Astrocyte (in vitro differentiated cells and primary cell): ENCODE data around the gene BIRC7. TPM values are rescaled to one million over a fixed set of nuclear protein-coding genes. Genes with fewer than 3 reads are reported as not detected.

Experiments
- DNase-seq: peaks from one replicate; pipeline ENCODE4 v3.0.0-alpha.2; 2010; ENCODE audit warnings: low read depth
- FAIRE-seq: peaks from 2 replicates; lab custom pipeline; 2011; peaks lifted over from hg19 to GRCh38; lab: Jason Lieb, UNC
- H2AFZ ChIP-seq: 2 replicates; pipeline ENCODE4 v1.6.0; 2012; ENCODE audit warnings: low read depth, low read length, inconsistent platforms
- H3K27ac ChIP-seq: 2 replicates; pipeline ENCODE4 v1.5.1; 2011; ENCODE audit warnings: low read depth, low read length, inconsistent platforms
- H3K27me3 ChIP-seq: 2 replicates; pipeline ENCODE4 v1.6.0; 2011; ENCODE audit warnings: low read length, inconsistent platforms; ENCODE audit not compliant: insufficient read depth
- H3K36me3 ChIP-seq: 2 replicates; pipeline ENCODE4 v1.5.1; 2011; ENCODE audit warnings: low read length, inconsistent platforms; ENCODE audit not compliant: insufficient read depth
- H3K4me1 ChIP-seq: 2 replicates; pipeline ENCODE4 v1.5.1; 2011; ENCODE audit warnings: low read length, inconsistent platforms; ENCODE audit not compliant: insufficient read depth
- H3K4me2 ChIP-seq: 2 replicates; pipeline ENCODE4 v1.6.0; 2012; ENCODE audit warnings: low read length, inconsistent platforms
- H3K4me3 ChIP-seq: 2 replicates; pipeline ENCODE4 v1.5.1; 2011; ENCODE audit warnings: low read depth, mild to moderate bottlenecking, low read length, inconsistent platforms; ENCODE audit not compliant: insufficient read depth
- H3K79me2 ChIP-seq: 2 replicates; pipeline ENCODE4 v1.6.0; 2012; ENCODE audit warnings: mild to moderate bottlenecking, low read length, inconsistent platforms; ENCODE audit not compliant: insufficient read depth
- H3K9ac ChIP-seq: 2 replicates; pipeline ENCODE4 v1.6.0; 2012; ENCODE audit warnings: mild to moderate bottlenecking, low read length, inconsistent platforms
- H3K9me3 ChIP-seq: 2 replicates; pipeline ENCODE4 v1.5.1; 2012; ENCODE audit warnings: low read depth, mild to moderate bottlenecking, low read length, inconsistent platforms; ENCODE audit not compliant: insufficient read depth
- H4K20me1 ChIP-seq: 2 replicates; pipeline ENCODE4 v1.6.0; 2012; ENCODE audit warnings: low read length, inconsistent platforms; ENCODE audit not compliant: insufficient read depth
- H3K27ac Mint-ChIP-seq: one replicate; pipeline ENCODE4 v1.8.0; 2021; ENCODE audit warnings: mild to moderate bottlenecking, mixed read lengths; ENCODE audit not compliant: unreplicated experiment
- H3K27me3 Mint-ChIP-seq: one replicate; pipeline ENCODE4 v1.8.0; 2021; ENCODE audit warnings: low read depth, mixed read lengths; ENCODE audit not compliant: unreplicated experiment
- H3K36me3 Mint-ChIP-seq: one replicate; pipeline ENCODE4 v1.8.0; 2021; ENCODE audit warnings: low read depth, mixed read lengths; ENCODE audit not compliant: unreplicated experiment
- H3K4me1 Mint-ChIP-seq: one replicate; pipeline ENCODE4 v1.8.0; 2021; ENCODE audit warnings: low read depth, mixed read lengths; ENCODE audit not compliant: unreplicated experiment
- H3K4me3 Mint-ChIP-seq: one replicate; pipeline ENCODE4 v1.8.0; 2021; ENCODE audit warnings: mild to moderate bottlenecking, moderate library complexity, mixed read lengths; ENCODE audit not compliant: unreplicated experiment
- H3K9me3 Mint-ChIP-seq: one replicate; pipeline ENCODE4 v1.8.0; 2021; ENCODE audit warnings: mild to moderate bottlenecking, mixed read lengths; ENCODE audit not compliant: unreplicated experiment
- EZH2 ChIP-seq: IDR thresholded peaks from 2 replicates; pipeline ENCODE4 v1.6.1; 2012; ENCODE audit warnings: mild to moderate bottlenecking, low read length, inconsistent platforms; ENCODE audit not compliant: insufficient read depth
- total RNA-seq: library from RNA; stranded (reverse); gene quantifications from 2 replicates; pipeline ENCODE4 v1.2.1, GENCODE V29; 2021
- TF ChIP-seq, protein P1 (sequence below): IDR thresholded peaks from 2 replicates; pipeline ENCODE4 v1.5.1; 2011; ENCODE audit warnings: low read depth, mild to moderate bottlenecking, inconsistent platforms, low read length, moderate library complexity; ENCODE audit not compliant: insufficient read depth

The BIRC7 gene
- total RNA-seq, 1 donor from 2014 or later = 3.3 TPM

DNA sequence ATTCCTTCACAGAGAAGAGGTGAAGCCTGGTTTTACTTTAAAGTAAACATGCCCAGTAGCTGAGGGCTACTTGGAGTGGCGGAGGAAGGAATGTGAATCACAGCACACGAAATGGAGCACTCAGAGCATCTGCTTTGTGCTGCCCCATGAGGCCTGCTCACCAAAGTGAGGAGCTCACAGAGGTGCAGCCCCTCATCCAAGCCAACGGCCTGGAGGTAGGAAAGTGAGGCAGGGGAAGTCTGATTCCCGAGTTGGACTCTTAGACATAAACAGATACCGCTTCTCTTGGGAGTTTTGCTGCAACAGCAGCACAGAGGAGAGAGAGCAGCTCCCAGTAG, 23.3 kb upstream of the BIRC7 start:
- FAIRE-seq = no peak

DNA sequence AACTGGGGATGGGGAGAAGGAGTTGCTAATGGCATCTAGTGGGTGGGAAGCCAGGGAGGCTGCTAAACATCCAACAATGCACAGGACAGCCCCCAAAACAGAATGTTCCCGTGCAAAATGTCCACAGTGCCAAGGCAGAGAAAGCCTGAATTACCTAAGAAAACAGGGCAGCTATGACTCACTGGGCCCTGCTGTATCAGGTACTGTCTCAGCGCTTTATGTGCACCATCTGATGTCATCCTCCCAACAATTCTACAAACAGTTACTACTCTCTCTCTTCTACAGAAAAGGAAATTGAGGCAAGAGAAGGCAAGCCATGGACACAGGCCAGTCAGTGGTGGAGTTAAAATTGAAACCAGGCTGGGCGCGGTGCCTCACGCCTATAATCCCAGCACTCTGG, 22.9 kb upstream of the BIRC7 start:
- Mint-ChIP-seq H3K4me1 (peaks cover 44% of the 10 kb centered on the region), H3K36me3 (peaks cover 26% of the 10 kb centered on the region), H3K9me3 (no peaks in the 10 kb centered on the region), H3K4me3 (peak overlapping the region; percentile 99), H3K27ac (peak overlapping the region; percentile 86), H3K27me3 (no peaks in the 10 kb centered on the region)
- Histone ChIP-seq H3K36me3 (peaks cover 44% of the 10 kb centered on the region), H2AFZ (no peak overlapping the region), H3K9me3 (no peaks in the 10 kb centered on the region), H3K4me1 (peaks cover 25% of the 10 kb centered on the region), H3K27ac (peak overlapping the region; percentile 20), H3K4me3 (no peak overlapping the region), H3K79me2 (peaks cover 79% of the 10 kb centered on the region), H3K4me2 (peak overlapping the region; percentile 40), H3K27me3 (no peaks in the 10 kb centered on the region), H4K20me1 (peaks cover 77% of the 10 kb centered on the region), H3K9ac (peak overlapping the region; percentile 47)
- FAIRE-seq (no peak), DNase-seq (no peak)
- TF ChIP-seq, protein P1, sequence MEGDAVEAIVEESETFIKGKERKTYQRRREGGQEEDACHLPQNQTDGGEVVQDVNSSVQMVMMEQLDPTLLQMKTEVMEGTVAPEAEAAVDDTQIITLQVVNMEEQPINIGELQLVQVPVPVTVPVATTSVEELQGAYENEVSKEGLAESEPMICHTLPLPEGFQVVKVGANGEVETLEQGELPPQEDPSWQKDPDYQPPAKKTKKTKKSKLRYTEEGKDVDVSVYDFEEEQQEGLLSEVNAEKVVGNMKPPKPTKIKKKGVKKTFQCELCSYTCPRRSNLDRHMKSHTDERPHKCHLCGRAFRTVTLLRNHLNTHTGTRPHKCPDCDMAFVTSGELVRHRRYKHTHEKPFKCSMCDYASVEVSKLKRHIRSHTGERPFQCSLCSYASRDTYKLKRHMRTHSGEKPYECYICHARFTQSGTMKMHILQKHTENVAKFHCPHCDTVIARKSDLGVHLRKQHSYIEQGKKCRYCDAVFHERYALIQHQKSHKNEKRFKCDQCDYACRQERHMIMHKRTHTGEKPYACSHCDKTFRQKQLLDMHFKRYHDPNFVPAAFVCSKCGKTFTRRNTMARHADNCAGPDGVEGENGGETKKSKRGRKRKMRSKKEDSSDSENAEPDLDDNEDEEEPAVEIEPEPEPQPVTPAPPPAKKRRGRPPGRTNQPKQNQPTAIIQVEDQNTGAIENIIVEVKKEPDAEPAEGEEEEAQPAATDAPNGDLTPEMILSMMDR = no peak
- no peak for TF ChIP-seq EZH2

More for the DNA sequence above, 23.3 kb upstream of the BIRC7 start:
- peak overlapping the region; percentile 86 for H3K27ac Mint-ChIP-seq
- Histone ChIP-seq H3K36me3 (peaks cover 47% of the 10 kb centered on the region), H3K27ac (peak overlapping the region; percentile 20), H3K9me3 (no peaks in the 10 kb centered on the region), H3K4me2 (peak overlapping the region; percentile 40), H2AFZ (no peak overlapping the region), H3K9ac (peak overlapping the region; percentile 47), H3K4me1 (peaks cover 25% of the 10 kb centered on the region), H3K4me3 (no peak overlapping the region), H4K20me1 (peaks cover 82% of the 10 kb centered on the region), H3K27me3 (no peaks in the 10 kb centered on the region), H3K79me2 (peaks cover 84% of the 10 kb centered on the region)
- no peaks in the 10 kb centered on the region for H3K9me3 Mint-ChIP-seq
- no peak for DNase-seq
- H3K4me1 Mint-ChIP-seq = peaks cover 45% of the 10 kb centered on the region
- TF ChIP-seq EZH2 = no peak
- TF ChIP-seq, protein P1 = no peak
- no peaks in the 10 kb centered on the region for H3K27me3 Mint-ChIP-seq
- H3K36me3 Mint-ChIP-seq = peaks cover 28% of the 10 kb centered on the region
- H3K4me3 Mint-ChIP-seq = peak overlapping the region; percentile 99

DNA sequence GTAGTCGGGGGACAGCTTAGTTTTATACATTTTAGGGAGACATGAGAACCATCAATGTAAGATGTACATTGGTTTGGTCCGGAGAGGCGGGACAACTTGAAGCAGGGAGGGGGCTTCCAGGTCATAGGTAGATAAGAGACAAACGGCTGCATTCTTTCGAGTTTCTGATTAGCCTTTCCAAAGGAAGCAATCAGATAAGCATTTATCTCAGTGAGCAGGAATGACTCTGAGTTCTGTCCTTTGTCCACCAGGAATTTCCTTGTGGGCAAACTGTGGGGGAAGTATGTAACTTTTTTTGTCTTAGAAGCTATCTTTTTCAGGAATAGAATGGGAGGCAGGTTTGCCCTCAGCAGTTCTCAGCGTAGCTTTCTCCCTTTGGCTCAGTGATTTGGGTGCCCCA, 21.2 kb upstream of the BIRC7 start:
- Histone ChIP-seq H3K27me3 (peaks cover 2% of the 10 kb centered on the region), H3K9me3 (no peaks in the 10 kb centered on the region), H4K20me1 (peaks cover 60% of the 10 kb centered on the region), H3K36me3 (peaks cover 30% of the 10 kb centered on the region), H3K79me2 (peaks cover 62% of the 10 kb centered on the region), H2AFZ (no peak overlapping the region), H3K4me1 (peaks cover 25% of the 10 kb centered on the region), H3K27ac (peak overlapping the region; percentile 67), H3K4me3 (peak overlapping the region; percentile 78), H3K4me2 (peak overlapping the region; percentile 95), H3K9ac (peak overlapping the region; percentile 91)
- H3K27ac Mint-ChIP-seq = peak overlapping the region; percentile 99
- H3K4me1 Mint-ChIP-seq = peaks cover 42% of the 10 kb centered on the region
- peak overlapping the region; percentile 99 for H3K4me3 Mint-ChIP-seq
- FAIRE-seq = no peak
- H3K36me3 Mint-ChIP-seq = peaks cover 22% of the 10 kb centered on the region
- peaks cover 4% of the 10 kb centered on the region for H3K27me3 Mint-ChIP-seq
- no peaks in the 10 kb centered on the region for H3K9me3 Mint-ChIP-seq
- DNase-seq = no peak
- no peak for TF ChIP-seq EZH2
- TF ChIP-seq, protein P1 = no peak
